B cell (primary cell): Measurements from ENCODE around the gene AHDC1. TPM values are rescaled to one million over a fixed set of nuclear protein-coding genes. Genes with fewer than 3 reads are reported as not detected.

Experiments used
- ATAC-seq: fragments of 200-7000 bp; cut with Tn5 transposase; one replicate; pipeline ENCODE4 v1.10.0; 2021; ENCODE audit warnings: low read depth, mild to moderate bottlenecking, moderate number of reproducible peaks, moderate library complexity
- CTCF ChIA-PET: fragments of 350-600 bp; sonication (Branson Sonifier 250); formaldehyde crosslinking; loops from one replicate; lab custom pipeline; 2021; ENCODE audit warnings: antibody characterized with exemption, inconsistent platforms; lab: Charles Lee
- POLR2A ChIA-PET: fragments of 350-600 bp; sonication (Branson Sonifier 250); formaldehyde crosslinking; loops from one replicate; lab custom pipeline; 2021; ENCODE audit warnings: antibody characterized with exemption; lab: Charles Lee
- DNase-seq: peaks from one replicate; pipeline ENCODE4 v3.0.0; 2013
- H2AFZ ChIP-seq: 2 replicates; pipeline ENCODE4 v1.6.1; 2012; ENCODE audit warnings: mild to moderate bottlenecking, low read depth, low read length; ENCODE audit not compliant: insufficient read depth, poor library complexity, severe bottlenecking
- H3K27ac ChIP-seq, 2 donors: 1 replicate in 1 of 2; 2 replicates in 1 of 2; pipeline ENCODE4 v1.5.1; 2012 to 2013; ENCODE audit warnings: low read length in 2 of 2, mild to moderate bottlenecking in 2 of 2, moderate library complexity in 1 of 2
- H3K27me3 ChIP-seq, 4 experiments: fragments of 200-600 bp in 1 of 4; sonication (generic) in 1 of 4; replicated peaks in 1 of 4; 1 replicate in 2 of 4; 2 replicates in 2 of 4; pipeline versions ENCODE4 v1.6.1 to v1.7.0; 2013 to 2016; ENCODE audit warnings: low read length in 3 of 4, mild to moderate bottlenecking in 2 of 4, mixed read lengths in 1 of 4, moderate library complexity in 1 of 4; ENCODE audit not compliant: insufficient read depth in 4 of 4, control insufficient read depth in 3 of 4; ENCODE audit errors: control extremely low read depth in 1 of 4
- H3K36me3 ChIP-seq, 2 experiments: replicated peaks in 1 of 2; 1 replicate in 1 of 2; 2 replicates in 1 of 2; pipeline versions ENCODE4 v1.6.1 to v1.7.1; 2013; ENCODE audit warnings: low read length in 1 of 2; ENCODE audit not compliant: insufficient read depth in 2 of 2, control insufficient read depth in 1 of 2; ENCODE audit errors: control extremely low read depth in 1 of 2, extremely low read depth in 1 of 2
- H3K4me1 ChIP-seq, 2 donors: fragments of 200-600 bp in 1 of 2; sonication (generic) in 1 of 2; 1 replicate in 1 of 2; 2 replicates in 1 of 2; pipeline versions ENCODE4 v1.5.1 to v1.6.1; 2013 to 2017; ENCODE audit warnings: low read length in 2 of 2; ENCODE audit not compliant: control insufficient read depth in 2 of 2, insufficient read depth in 2 of 2
- H3K4me2 ChIP-seq: replicated peaks from 2 replicates; pipeline ENCODE3; 2012; ENCODE audit warnings: mild to moderate bottlenecking, low read depth, low read length; ENCODE audit not compliant: poor library complexity, severe bottlenecking
- H3K4me3 ChIP-seq, 5 experiments: fragments of 200-600 bp in 1 of 5; sonication (generic) in 1 of 5; 1 replicate in 3 of 5; 2 replicates in 2 of 5; pipeline versions ENCODE4 v1.5.1 to v1.7.0; 2011 to 2016; ENCODE audit warnings: low read length in 4 of 5, mild to moderate bottlenecking in 4 of 5, low read depth in 2 of 5, control low read depth in 1 of 5, moderate library complexity in 1 of 5; ENCODE audit not compliant: insufficient read depth in 1 of 5; ENCODE audit errors: control extremely low read depth in 1 of 5, extremely low read depth in 1 of 5
- H3K79me2 ChIP-seq: fragments of 200-600 bp; sonication (generic); one replicate; pipeline ENCODE4 v1.6.0; 2016; ENCODE audit warnings: low read length; ENCODE audit not compliant: control insufficient read depth, insufficient read depth
- H3K9ac ChIP-seq: fragments of 200-600 bp; sonication (generic); 2 replicates; pipeline ENCODE4 v1.6.1; 2017; ENCODE audit warnings: mild to moderate bottlenecking, low read length, moderate library complexity
- H3K9me3 ChIP-seq, 3 donors: one replicate each; pipeline versions ENCODE4 v1.6.1 to v1.7.1; 2013; ENCODE audit warnings: low read length in 2 of 3; ENCODE audit not compliant: control insufficient read depth in 2 of 3, insufficient read depth in 1 of 3; ENCODE audit errors: control extremely low read depth in 1 of 3
- H4K20me1 ChIP-seq: 2 replicates; pipeline ENCODE4 v1.6.0; 2012; ENCODE audit warnings: mild to moderate bottlenecking, low read length; ENCODE audit not compliant: insufficient read depth, control insufficient read depth, poor library complexity, severe bottlenecking
- H3K27ac Mint-ChIP-seq: one replicate; pipeline ENCODE4 v1.8.0; 2021; ENCODE audit warnings: mixed read lengths
- H3K27me3 Mint-ChIP-seq: one replicate; pipeline ENCODE4 v1.8.0; 2021; ENCODE audit warnings: mixed read lengths
- H3K4me1 Mint-ChIP-seq: one replicate; pipeline ENCODE4 v1.8.0; 2021; ENCODE audit warnings: mixed read lengths
- H3K4me3 Mint-ChIP-seq: one replicate; pipeline ENCODE4 v1.8.0; 2021; ENCODE audit warnings: mixed read lengths
- H3K9me3 Mint-ChIP-seq: one replicate; pipeline ENCODE4 v1.8.0; 2022; ENCODE audit warnings: mixed read lengths; ENCODE audit not compliant: insufficient read depth
- CTCF ChIP-seq: fragments of 200-600 bp; IDR thresholded peaks from one replicate; pipeline ENCODE4 v1.8.0; 2022; ENCODE audit warnings: antibody characterized with exemption, mild to moderate bottlenecking
- EZH2 ChIP-seq: IDR thresholded peaks from 2 replicates; pipeline ENCODE4 v1.6.1; 2012; ENCODE audit warnings: borderline replicate concordance, low read depth, mild to moderate bottlenecking, moderate library complexity, low read length; ENCODE audit not compliant: insufficient read depth, poor library complexity, severe bottlenecking
- whole genome bisulfite sequencing: methylation state at CpG from one replicate; pipeline ENCODE4 v1.1.5; 2013; ENCODE audit warnings: missing lambda C conversion rate; ENCODE audit not compliant: insufficient coverage; 5-methylcytosine and 5-hydroxymethylcytosine counted together
- intact Hi-C: fragments of 100-400 bp; cut with micrococcal nuclease; formaldehyde crosslinking; loops from one replicate; pipeline ENCODE4 v1.10.0; 2022
- polyA plus RNA-seq: library from polyadenylated mRNA; depleted of rRNA; stranded (reverse); fragments of >200 nt; gene quantifications from 2 replicates; pipeline ENCODE4 v1.2.3, GENCODE V29; 2012
- total RNA-seq, 2 donors: library from RNA; stranded (reverse); fragments of 120-200 nt in 1 of 2; gene quantifications; 1 replicate in 1 of 2; 2 replicates in 1 of 2; pipeline versions ENCODE4 v1.2.3 to v1.2.4, GENCODE V29; 2013 to 2022

AHDC1 gene
- total and polyA plus RNA-seq, 2 donors (not counting 1 experiment from before 2014, with no cell fraction given): 6.2 to 32.0 TPM

- Mint-ChIP-seq H3K9me3 (no peaks in the 10 kb centered on the region), H3K4me3 (peak overlapping the region; percentile 69), H3K27ac (peak overlapping the region; percentile 67), H3K27me3 (no peaks in the 10 kb centered on the region), H3K4me1 (peaks cover 52% of the 10 kb centered on the region)
- Histone ChIP-seq H3K4me3 (no peak overlapping the region), H3K4me2 (peak overlapping the region; percentile 98), H3K27ac (peak overlapping the region in 1 of 2 donors; percentile 59), H2AFZ (no peak overlapping the region), H3K36me3 (no peaks in the 10 kb centered on the region), H3K79me2 (peaks cover 79% of the 10 kb centered on the region), H3K4me1 (peaks cover 62 to 79% of the 10 kb centered on the region in 2 donors), H3K27me3 (no peaks in the 10 kb centered on the region), H3K9ac (peak overlapping the region; percentile 53), H3K9me3 (no peaks in the 10 kb centered on the region), H4K20me1 (peaks cover 63% of the 10 kb centered on the region)
- no peak for ATAC-seq
- intact Hi-C loops: loop anchor here (2.0 to 10.0 kb wide), 2 partner anchors 111 to 123 kb away; partner anchors contain the start of genes FAM76A and WASF2
- TF ChIP-seq CTCF (no peak), EZH2 (no peak)
- ChIA-PET POLR2A (interaction anchor here (1.3 to 1.4 kb wide), 3 partner anchors 45 to 185 kb away, joined by 4 to 9 read pairs (median 5); partner anchors contain the start of gene WASF2), CTCF (interaction anchor here (0.7 to 9.8 kb wide), 19 partner anchors 24 to 404 kb away, joined by 3 to 135 read pairs (median 4); partner anchors contain the start of gene IFI6)
- no peak for DNase-seq
These were observed 2.6 kb downstream of the AHDC1 start for GRCh38 chr1:27601321-27601770.

GRCh38 chr1:27600498-27601175, 3.3 kb downstream of the AHDC1 start:
- ChIA-PET POLR2A (interaction anchor here (0.6 to 1.2 kb wide), 5 partner anchors 22 to 235 kb away, joined by 3 to 8 read pairs (median 5); no protein-coding TSS in a partner anchor), CTCF (interaction anchor here (0.9 to 9.8 kb wide), 17 partner anchors 10 to 403 kb away, joined by 3 to 135 read pairs (median 5); no protein-coding TSS in a partner anchor)
- TF ChIP-seq CTCF: no peak
- no peak for TF ChIP-seq EZH2
- Histone ChIP-seq H4K20me1 (peaks cover 70% of the 10 kb centered on the region), H3K79me2 (peaks cover 86% of the 10 kb centered on the region), H3K36me3 (no peaks in the 10 kb centered on the region), H3K4me1 (peaks cover 60 to 79% of the 10 kb centered on the region in 2 donors), H3K27ac (peak overlapping the region in 1 of 2 donors; percentile 1), H3K4me2 (no peak overlapping the region), H3K9me3 (no peaks in the 10 kb centered on the region), H3K9ac (no peak overlapping the region), H2AFZ (no peak overlapping the region), H3K4me3 (no peak overlapping the region), H3K27me3 (no peaks in the 10 kb centered on the region)
- ATAC-seq (no peak), DNase-seq (no peak)
- Mint-ChIP-seq H3K27ac (peak overlapping the region; percentile 0), H3K4me1 (peaks cover 46% of the 10 kb centered on the region), H3K4me3 (no peak overlapping the region), H3K9me3 (no peaks in the 10 kb centered on the region), H3K27me3 (no peaks in the 10 kb centered on the region)
- WGBS: 61% methylated on average over 3 of the region's 3 CpGs
- intact Hi-C loops: loop anchor here (2.0 to 10.0 kb wide), 2 partner anchors 110 to 124 kb away; partner anchors contain the start of genes FAM76A and WASF2
